Cerebellar cortex (tissue), 1 donor: Measurements from ENCODE around the gene MAB21L2.

Experiments used
- DNase-seq: peaks from one replicate; pipeline ENCODE4 v3.0.0-alpha.2; 2015; ENCODE audit warnings: low spot score

The MAB21L2 gene

GRCh38 chr4:150609131-150609530 is 27.2 kb downstream of the MAB21L2 start:
- no peak for DNase-seq

DNA sequence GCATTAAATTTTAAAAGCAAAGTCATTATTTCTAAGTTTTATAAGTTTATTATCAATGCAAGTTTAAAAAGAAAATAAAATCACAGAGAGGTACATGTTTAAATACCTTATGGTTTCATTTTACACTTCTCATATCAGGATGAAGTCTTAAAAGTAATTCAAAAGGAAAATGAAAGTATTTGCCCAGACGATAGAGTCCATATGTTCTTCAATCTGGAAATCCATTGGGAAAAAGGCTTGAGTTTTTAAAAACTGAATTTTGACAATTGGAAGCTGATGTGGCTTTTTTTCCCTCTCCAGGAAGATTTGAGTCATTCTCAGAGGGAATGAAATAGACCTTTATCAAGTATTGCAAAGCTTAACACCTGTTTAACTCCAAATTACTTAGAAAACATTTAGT is 37.1 kb downstream of the MAB21L2 start:
- no peak for DNase-seq

DNA sequence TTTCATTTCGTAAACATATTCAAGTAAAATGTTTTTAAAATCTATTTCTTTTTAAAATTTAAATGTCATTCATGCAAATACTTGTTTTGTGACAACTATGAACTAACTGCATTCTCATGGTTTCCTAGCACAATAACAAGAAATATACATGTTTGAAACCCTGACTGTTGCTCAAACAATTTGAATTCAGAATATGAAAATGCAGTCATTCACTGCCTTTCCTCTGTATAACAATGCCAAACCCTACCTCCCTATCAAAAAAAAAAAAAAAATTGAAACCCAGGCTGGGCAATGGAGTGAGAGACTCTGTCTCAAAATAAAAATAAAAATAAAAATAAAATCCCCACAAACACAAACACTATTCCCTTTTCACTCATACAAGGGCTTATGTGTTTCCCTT is 42.1 kb downstream of the MAB21L2 start:
- no peak for DNase-seq

DNA sequence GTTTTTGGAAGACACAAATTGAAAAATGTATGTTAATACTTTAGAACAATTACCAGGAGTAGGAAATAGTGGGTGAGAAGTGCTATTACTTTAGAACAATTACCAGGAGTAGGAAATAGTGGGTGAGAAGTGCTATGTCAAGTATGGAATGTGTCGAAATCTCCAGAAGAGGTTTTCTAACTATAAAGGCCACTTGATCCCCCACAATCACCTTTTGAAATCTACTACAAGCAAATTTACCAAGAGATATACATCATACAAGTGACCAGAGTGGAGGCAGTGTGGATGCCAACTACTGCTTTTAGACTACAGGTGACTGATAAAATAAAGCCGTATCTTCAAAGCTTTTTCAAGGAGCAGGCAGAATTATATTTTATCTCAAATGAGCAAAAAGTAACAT is 43.1 kb downstream of the MAB21L2 start:
- no peak for DNase-seq

DNA sequence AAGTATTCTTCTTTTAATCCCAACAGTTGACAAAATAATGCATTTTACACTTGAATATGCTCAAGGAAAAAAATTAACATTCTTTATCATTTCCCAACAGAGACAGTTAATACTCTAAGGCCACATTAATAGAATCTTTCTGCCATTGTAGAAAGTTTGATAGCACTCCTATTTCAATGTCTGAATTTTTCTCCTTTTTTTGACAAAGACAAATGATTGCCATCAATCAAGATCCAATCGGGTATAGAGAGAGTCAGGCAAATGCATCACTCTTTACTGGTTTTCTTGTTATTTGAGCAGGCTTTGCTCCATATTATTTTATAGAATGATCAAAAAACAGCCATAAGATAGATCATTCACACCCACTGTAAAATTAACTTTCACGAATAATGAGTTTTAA is 46.1 kb downstream of the MAB21L2 start:
- no peak for DNase-seq

DNA sequence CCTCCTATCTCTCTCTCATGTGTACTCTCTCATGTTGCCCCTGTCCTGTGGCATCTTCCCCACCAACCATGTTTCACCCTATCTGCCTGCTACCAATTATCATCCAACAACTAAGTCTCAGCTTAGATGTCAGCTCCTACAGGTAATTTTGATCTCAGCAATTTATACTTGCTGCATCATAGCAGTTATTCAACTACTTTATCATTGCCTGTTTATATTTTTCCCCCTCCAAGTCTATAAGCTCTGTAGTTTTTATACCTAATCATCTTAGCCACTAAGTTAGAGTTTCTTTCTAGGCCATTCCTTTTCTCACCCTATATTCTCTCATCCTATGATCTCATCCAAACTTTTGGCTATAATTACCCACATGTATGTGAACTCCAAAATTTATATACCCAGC is 50.7 kb downstream of the MAB21L2 start:
- no peak for DNase-seq
